ENCODE data around the gene NEK10.

NEK10 gene

GRCh38 chr3:27125821-27126501 lies 243.2 kb downstream of the NEK10 start:
- no peak for DNase-seq (ENCODE audit: low read depth)
- no peak for TF ChIP-seq MAX (IDR thresholded peaks at IDR 0.05; ENCODE audit: low read depth, low read length)
- TF ChIP-seq CTCF (IDR thresholded peaks at IDR 0.05; ENCODE audit: low read depth, low read length), result no peak
- TF ChIP-seq POLR2A (IDR thresholded peaks at IDR 0.05; ENCODE audit: extremely low read depth, insufficient read length), result no peak
- TF ChIP-seq MYC (IDR thresholded peaks at IDR 0.05; ENCODE audit: low read depth, low read length), result no peak
- no peak overlapping the region for H3K4me3 ChIP-seq (ENCODE audit: low read depth, low read length)

- TF ChIP-seq POLR2A (IDR thresholded peaks at IDR 0.05; ENCODE audit: extremely low read depth, insufficient read length) (no peak), MAX (IDR thresholded peaks at IDR 0.05; ENCODE audit: low read depth, low read length) (no peak), MYC (IDR thresholded peaks at IDR 0.05; ENCODE audit: low read depth, low read length) (no peak), CTCF (IDR thresholded peaks at IDR 0.05; ENCODE audit: low read depth, low read length) (no peak)
- no peak for DNase-seq (ENCODE audit: low read depth)
- no peak overlapping the region for H3K4me3 ChIP-seq (ENCODE audit: low read depth, low read length)
Measured at GRCh38 chr3:27119639-27120038, 249.5 kb downstream of the NEK10 start.

GRCh38 chr3:27115352-27115751 lies 253.8 kb downstream of the NEK10 start:
- DNase-seq (ENCODE audit: low read depth), result no peak

GRCh38 chr3:27114684-27115083 lies 254.5 kb downstream of the NEK10 start:
- DNase-seq (ENCODE audit: low read depth), result no peak
- H3K4me3 ChIP-seq (ENCODE audit: low read depth, low read length), result no peak overlapping the region
- TF ChIP-seq CTCF (IDR thresholded peaks at IDR 0.05; ENCODE audit: low read depth, low read length), result no peak
- no peak for TF ChIP-seq POLR2A (IDR thresholded peaks at IDR 0.05; ENCODE audit: extremely low read depth, insufficient read length)
- no peak for TF ChIP-seq MYC (IDR thresholded peaks at IDR 0.05; ENCODE audit: low read depth, low read length)
- TF ChIP-seq MAX (IDR thresholded peaks at IDR 0.05; ENCODE audit: low read depth, low read length), result no peak

More at GRCh38 chr3:27115352-27115751, 253.8 kb downstream of the NEK10 start:
- TF ChIP-seq MAX (IDR thresholded peaks at IDR 0.05; ENCODE audit: low read depth, low read length) (no peak), MYC (IDR thresholded peaks at IDR 0.05; ENCODE audit: low read depth, low read length) (no peak), CTCF (IDR thresholded peaks at IDR 0.05; ENCODE audit: low read depth, low read length) (no peak), POLR2A (IDR thresholded peaks at IDR 0.05; ENCODE audit: extremely low read depth, insufficient read length) (no peak)
- no peak overlapping the region for H3K4me3 ChIP-seq (ENCODE audit: low read depth, low read length)

- no peak for DNase-seq (ENCODE audit: low read depth)
- no peak for TF ChIP-seq CTCF (IDR thresholded peaks at IDR 0.05; ENCODE audit: low read depth, low read length)
- no peak for TF ChIP-seq MYC (IDR thresholded peaks at IDR 0.05; ENCODE audit: low read depth, low read length)
- no peak overlapping the region for H3K4me3 ChIP-seq (ENCODE audit: low read depth, low read length)
Measured at GRCh38 chr3:27114129-27114528, 255.1 kb downstream of the NEK10 start.

GRCh38 chr3:27110020-27110419 lies 259.2 kb downstream of the NEK10 start:
- no peak for DNase-seq (ENCODE audit: low read depth)
- no peak for TF ChIP-seq MYC (IDR thresholded peaks at IDR 0.05; ENCODE audit: low read depth, low read length)
- no peak for TF ChIP-seq MAX (IDR thresholded peaks at IDR 0.05; ENCODE audit: low read depth, low read length)
- no peak for TF ChIP-seq CTCF (IDR thresholded peaks at IDR 0.05; ENCODE audit: low read depth, low read length)
- no peak for TF ChIP-seq POLR2A (IDR thresholded peaks at IDR 0.05; ENCODE audit: extremely low read depth, insufficient read length)
- H3K4me3 ChIP-seq (ENCODE audit: low read depth, low read length), result no peak overlapping the region
